ENCODE results near the gene EPB41L3.
"Not testable (repeated sequence)": the region's sequence is repeated elsewhere in the genome, so short reads cannot be mapped to it uniquely, and the experiment has no call there.

EPB41L3 gene

DNA sequence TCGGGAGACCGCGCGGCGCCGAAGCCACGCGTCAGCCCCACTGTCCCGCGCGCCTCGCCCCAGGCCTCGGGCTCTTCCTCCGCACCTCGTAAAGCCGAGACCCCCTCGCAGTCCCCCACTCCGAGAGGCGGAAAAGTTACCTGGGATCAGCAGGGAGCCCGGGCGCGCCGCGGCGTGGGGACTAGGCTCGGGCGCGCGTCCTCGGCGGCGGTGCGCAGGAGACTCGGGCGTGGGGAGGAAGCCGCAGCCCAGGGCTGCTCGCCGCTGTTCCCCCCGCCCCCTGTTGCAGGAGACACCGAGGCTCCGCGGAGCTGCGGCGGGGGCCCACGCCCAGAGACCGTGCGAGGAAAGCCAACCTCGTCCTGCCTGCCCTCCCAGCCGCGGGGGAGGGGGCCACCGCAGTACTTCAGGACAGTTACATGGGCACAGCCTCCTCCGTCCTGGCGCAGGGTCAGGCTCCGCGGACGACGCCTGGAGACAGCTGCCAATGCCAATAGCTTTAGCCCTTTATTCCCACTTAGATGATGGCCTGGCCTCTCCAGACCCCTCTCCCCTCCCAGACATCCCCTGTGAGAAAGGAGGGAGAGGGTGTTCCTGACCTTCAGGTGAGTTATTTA lies at the start of gene EPB41L3:
EPB41L3 (minus strand) TSS at position 225 of the 617 bp plus-strand sequence. CDS start 54,814 bp downstream, outside the sequence.
- DNase-seq (ENCODE audit: low spot score) = no peak

DNA sequence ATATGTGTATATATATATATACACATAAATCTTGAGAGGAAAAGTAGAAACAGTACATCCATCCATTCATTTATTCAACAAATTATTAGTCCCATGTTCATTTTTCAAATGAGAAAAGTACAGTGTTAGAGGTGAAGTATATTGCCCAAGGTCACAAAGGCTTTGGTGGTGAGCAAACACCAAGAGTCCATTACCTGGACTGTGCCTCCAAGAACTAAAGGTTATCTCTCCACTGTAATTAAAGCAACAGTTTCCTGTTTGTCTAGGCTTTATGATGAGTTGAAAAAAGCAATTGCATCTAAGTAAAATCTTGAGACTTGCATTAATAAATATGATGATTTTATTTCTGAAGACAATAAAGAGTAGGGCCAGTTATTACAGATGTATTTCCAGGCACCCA lies 44.7 kb upstream of the EPB41L3 start:
- DNase-seq (ENCODE audit: low spot score) = no peak

DNA sequence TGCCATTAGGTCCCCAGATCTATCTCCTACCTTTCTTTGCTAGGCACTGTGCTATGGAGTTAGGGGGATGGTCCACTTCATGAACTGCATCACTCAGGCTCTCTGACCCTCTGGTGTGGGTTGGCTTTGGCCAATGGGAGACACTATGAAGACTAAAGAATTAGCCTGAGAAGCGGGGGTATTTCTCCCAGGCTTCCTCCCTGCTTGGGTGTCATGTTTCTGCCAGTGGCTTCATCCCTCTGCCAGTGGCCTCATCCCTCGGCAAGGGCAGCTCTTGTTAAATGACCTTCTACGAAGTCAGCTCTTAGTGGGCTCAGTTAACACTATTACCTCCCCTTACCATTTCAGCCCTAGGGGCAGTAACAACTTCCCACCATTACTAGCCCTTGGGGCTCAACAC lies 41.9 kb upstream of the EPB41L3 start:
- no peak for DNase-seq (ENCODE audit: low spot score)

DNA sequence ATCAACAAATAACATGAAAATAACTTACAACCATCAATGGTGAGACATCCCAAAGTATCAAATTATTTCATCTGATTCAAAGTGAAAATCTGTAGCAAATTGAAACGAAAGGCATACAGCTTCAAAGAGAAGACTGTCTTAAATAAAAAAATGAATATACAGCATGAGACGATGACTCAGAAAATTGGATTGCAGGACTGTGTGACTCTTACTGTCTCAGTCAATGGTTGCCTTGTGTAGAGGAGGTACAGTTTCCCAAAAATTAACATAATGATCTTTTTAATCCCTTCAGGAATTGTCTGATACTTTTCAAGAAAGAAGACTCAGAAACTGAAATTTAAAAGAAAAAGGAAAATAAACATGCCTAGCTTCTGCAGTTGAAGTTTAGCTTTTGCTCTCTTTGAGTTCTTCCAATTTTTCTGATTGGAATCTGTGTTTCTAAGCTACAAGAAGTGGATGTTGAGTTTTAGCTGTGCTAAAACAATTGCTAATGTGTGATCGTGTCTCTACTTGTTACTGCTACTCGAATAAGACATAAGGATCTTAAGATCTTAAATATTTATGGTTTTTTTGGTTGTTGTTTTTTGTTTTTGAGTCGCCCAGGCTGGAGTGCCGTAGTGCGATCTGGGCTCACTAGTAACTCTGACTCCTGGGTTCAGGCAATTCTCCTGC lies 41.1 kb upstream of the EPB41L3 start:
- no peak for DNase-seq (ENCODE audit: low spot score)

DNA sequence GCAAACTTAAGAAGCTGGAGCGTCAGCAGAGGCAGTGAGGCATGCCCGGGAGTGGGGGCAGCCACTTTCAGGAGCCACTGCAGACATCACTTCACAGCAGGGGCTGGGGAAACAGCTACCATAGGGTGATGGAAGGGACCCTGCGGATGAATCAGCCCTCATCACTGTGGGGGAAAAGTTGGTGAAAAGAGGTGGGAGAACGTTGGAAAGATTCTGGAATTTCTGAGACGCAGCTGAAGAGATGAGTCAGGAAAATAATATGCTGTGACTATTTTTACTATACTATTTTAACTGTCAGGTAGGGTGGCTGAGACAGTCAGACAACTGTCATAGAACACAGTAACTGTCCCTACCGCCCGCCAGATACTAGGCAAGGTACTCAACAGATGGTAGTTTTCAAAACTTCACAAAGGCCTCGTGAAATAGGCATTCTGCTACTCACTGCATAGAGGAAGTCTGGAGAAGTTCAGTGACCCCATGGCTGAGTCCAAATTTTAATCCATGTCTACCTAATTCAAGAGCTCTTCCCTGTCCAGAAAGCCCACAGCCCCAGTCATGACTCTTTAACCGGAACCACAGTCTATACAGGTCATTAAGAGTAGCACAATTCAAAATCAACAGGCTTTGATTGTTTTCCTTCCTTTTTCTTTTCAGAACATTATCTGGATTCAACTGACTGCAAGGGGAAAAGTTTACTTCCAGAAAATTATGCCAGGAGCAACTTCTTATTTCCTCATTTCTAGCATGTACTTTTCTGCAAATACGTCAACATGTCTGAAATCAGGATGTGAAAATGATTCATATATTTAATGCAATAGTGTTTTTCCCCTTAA lies 39.3 kb upstream of the EPB41L3 start:
- DNase-seq (ENCODE audit: low spot score) = no peak

DNA sequence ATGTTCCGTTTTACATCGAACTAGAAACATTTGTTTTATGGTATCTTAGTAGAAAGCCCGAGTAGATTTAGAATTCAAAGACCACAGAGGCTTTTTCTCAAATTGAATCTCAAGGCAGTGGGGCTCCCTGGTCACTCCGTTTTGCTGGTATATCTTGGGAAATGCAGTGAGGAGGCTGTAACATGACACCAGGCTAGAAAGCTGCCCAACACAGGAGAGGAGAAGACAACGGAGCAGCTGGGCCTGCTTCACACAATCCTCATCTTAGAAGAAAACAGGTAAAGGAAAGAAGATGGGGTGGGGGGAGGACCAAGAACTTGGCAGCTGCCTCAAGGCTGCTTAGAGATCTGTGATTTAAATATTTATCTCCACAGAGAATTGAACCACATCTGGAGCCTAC lies 38.3 kb upstream of the EPB41L3 start:
- no peak for DNase-seq (ENCODE audit: low spot score)

DNA sequence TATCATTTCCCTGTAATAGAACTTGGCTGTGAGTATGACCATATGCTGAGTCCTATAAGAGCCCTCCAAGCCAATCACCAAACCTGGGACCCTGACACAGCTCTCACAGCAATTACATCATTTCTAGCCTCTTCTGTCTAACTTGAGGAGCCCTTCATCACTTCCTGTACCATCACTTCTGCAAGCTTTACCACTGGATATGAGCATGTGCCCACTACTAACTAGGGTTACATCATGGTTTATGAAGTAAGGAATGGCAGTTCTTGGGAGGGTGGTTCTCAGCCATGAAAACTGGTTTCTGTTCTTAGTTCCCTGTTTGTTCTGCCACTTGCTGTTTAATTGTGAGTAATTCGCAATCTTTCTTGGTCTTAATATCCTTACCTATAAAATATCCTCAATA lies 31.0 kb upstream of the EPB41L3 start:
- DNase-seq (ENCODE audit: low spot score) = no peak

DNA sequence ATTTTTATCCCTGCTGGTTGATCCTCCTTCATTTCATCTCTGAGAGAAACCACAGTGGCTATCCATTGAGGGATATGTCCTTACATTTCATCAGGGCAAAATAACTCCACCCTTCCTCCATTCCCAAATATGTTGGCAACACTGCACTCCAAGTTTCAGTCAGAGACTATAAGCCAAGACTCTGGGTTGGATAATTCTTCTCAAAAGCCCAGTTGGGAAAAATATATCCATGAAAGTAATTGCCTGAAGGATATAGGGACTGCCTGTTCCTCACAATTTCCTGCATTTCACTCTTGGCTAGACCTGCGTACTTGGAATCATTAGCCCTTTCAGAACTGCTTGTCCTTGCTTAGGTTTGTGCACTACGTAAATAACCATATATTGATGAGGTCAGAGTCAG lies 27.9 kb upstream of the EPB41L3 start:
- DNase-seq (ENCODE audit: low spot score) = no peak

DNA sequence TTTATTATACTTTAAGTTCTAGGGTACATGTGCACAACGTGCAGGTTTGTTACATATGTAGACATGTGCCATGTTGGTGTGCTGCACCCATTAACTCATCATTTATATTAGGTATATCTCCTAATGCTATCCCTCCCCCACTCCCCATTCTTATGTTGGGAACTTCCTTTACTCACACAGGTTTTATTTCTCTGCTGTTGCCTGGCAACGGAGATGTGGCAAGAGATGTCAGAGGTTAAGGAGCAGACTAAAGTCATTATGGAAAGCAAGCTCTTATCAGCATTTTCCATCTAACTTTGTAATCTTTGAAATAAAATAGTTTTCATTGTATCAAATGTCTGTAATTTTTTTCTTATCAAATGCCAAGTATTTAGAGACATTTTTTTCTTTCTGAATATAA lies 26.8 kb upstream of the EPB41L3 start:
- DNase-seq (ENCODE audit: low spot score) = not testable (repeated sequence)

DNA sequence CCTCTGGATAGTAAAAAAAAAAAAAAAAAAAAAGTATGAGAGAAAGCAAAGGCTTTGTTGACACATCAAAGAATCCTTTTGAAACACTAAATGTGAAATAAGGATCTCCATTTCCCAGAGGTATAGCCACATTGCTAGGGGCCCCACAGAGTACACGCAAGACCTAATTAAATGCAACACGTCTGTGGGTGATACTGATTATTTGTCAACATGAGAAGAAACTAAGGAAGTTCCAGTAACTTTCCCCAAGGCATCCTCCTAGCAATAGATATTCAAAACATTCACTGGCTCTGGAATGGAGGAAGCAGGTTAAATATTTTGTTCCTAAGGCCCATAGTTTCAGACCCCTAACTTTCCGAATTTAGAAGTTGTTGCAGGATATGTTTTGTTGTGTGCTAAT lies 24.6 kb upstream of the EPB41L3 start:
- no peak for DNase-seq (ENCODE audit: low spot score)

DNA sequence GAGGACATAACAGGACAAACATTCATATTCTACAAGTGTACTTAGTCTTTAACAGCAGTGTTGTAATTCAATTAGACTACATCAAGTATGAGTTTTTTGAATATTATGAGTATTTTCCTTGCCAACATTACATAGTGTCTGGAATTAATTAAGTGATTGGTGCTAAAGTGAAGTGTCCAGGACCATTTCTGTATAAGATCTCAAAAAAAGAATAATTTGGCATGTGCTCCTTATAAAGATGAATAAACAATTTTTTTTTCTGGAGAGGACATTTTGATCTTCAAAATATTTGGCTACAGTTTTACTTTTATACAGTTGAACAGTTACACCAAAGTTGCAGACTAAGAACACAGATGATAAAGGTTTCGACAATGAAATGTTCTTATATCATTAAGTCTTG lies 15.1 kb upstream of the EPB41L3 start:
- DNase-seq (ENCODE audit: low spot score) = no peak

DNA sequence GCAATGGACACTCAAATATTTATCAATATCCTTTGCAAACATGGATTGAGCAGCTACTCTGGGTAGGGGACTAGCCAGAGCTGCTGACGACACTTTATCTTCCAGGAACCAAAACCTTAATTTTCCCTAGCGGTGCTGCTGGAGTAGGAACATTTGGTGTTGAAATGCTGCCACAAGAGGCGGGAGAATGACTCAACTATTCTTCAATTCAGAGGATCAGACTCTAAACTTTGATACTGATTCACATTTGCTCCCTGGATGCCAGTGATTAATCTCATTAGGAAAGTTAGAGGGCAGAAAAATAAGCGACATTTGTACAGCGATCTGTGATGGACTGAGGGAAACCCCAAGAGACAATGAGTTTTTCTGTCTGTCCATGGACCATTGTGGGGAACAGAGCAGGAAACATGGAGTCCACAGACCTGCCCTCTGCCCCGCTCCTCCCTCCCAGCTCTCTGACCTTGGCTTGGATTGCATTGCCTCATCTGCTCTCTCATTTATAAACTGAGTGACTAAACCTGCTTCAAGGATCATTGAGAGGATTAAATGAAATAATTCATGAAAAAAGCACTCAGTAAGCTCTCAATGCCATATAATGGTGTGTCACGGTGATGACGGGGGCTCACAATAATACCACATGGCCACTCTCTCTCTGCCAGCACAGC lies 12.6 kb upstream of the EPB41L3 start:
- no peak for DNase-seq (ENCODE audit: low spot score)

DNA sequence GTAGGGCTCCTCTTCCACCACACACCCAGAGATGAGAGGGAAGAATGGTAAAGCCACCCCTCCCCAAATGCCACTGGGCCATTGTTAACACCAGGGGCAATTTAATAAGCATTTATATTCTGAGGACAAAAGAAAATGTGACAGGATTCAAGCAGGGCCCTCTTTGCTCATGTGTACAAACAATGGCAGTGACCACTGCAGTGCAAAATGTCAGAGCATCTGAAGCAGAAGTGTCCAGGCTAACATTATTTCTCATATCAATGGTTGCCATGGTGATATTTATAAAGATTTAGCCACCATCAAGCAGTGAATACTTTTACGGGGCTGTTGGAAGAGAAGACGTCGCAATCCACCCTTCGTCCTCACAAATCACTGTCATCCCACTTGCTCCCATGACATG lies 10.8 kb upstream of the EPB41L3 start:
- DNase-seq (ENCODE audit: low spot score) = no peak

DNA sequence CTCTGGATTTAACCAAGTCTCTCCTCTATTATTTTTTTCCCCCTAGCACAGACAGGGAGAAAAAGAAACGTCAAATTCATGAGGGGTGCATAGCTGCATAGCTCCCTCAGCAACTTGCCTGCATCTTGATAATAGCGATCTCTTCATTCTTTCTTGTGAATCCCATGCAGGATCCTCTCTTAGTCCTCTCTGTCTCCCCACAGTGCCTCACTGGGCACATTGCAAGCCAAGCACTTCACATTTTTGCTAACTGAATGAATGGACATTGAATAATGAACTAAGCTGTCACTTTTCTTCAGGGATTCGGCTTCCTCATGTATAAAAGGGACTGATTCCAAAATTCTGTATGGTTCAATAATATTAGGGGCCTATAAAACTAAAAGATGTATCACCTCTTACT lies 2.9 kb upstream of the EPB41L3 start:
- no peak for DNase-seq (ENCODE audit: low spot score)

DNA sequence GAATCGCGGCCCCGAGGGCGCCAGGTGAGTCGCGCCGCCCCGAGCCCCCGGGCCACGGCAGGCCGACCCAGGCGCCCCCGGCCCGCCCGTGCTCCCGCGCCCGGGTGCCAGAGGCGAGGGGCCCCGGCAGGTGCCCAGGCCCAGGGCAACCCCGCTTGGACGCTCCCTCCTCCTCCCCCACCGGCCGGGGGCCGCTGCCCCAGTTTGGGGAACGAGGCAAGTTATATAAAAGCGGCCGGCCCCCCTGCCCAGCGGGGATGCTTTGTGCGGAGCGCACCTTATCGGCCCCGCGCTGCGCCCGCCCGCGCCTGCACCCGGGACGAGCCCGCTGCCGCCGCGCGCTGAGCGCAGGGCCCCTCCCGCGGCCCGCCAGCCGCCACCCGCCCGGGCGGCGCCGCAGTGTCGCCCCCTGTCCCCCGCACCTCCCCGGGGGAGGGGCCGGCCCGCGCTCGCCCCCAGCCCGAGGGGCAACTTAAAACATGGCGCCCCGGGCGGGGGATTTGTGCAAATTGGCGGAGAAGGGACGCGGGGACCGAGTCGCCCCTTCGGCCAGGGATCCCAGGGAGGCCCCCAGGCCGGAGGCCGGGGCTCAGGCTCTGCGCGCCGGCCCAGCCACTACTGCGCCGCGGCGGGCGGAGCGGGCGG lies 639 bp downstream of the EPB41L3 start:
- DNase-seq (ENCODE audit: low spot score) = no peak

DNA sequence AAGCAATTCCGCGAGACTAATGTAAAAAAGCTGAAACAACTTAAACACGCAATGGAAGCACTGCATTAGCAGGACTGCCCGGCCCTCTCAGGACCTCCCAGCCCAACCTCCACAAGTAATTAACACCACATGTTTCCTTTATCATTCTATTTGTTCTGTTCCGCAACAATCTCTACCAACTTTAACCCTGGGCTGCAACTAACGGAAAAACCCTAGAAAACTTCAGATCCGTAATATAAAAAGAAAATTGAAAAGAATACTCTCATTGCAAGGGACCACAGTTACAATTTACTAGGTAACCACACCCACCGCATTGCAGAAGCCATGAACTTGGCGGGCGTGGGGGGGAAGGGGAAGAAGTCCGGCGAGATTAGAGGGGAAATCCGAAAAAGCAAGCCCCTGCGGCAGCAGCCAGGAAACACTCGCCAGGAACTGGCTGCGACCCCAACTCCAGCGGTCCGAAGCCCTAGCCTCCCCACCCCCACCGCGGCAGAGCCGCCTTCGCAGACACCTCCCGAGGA lies 1.2 kb downstream of the EPB41L3 start:
- DNase-seq (ENCODE audit: low spot score) = no peak

DNA sequence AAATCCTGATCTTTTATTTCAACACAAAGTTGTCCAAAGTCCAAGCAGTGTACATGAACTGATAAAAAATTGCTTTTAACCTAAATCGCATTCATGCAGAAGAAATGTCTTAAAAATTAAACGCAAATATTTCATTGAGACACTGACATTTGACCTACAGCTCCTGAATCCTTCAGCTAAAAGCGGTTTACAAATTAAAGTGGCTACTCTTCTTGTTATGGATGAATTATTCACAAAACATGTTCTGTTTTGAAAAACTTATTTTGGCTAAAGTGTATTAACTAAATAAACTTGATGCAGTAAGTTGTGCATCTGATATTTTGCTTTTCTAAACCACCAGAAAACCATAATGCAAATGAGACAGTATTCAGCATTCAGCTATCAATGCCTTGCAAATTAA lies 2.2 kb downstream of the EPB41L3 start:
- DNase-seq (ENCODE audit: low spot score) = no peak

DNA sequence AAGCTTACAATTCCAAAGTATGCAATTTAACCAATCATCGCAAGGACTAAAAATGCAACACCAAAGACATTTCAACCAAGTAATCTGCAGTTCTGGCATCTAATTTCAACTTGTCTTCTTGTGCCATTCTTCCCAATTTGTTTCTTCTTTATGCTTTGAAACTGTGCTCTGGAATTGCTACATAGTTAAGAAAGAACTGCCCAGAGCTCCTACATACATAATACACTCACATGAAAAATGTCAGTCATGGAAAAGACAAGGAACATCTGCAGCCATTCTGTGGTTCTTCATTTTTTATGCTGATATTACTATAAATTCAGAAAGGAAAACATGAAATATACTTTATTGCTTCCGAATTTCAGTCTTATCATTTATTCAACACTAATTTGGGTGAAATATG lies 4.4 kb downstream of the EPB41L3 start:
- DNase-seq (ENCODE audit: low spot score) = no peak

DNA sequence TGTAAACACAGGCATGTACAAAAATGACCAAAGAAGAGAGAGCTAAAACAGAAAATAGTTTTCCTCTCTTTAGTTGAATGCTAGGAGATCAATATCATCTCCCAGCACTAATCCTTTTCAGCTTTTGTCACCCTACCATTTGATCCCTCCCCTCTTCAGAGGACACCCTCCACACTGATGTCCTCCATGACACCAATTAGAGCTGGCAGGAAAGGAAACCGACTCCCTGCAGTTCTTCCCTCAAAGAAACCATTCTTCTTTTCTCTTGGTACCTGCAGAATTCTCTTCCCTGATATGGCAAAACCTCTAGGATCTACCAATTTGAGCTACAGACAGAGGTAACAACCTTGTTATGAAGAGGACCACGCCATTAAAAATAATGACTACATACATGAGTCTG lies 5.3 kb downstream of the EPB41L3 start:
- DNase-seq (ENCODE audit: low spot score) = no peak

DNA sequence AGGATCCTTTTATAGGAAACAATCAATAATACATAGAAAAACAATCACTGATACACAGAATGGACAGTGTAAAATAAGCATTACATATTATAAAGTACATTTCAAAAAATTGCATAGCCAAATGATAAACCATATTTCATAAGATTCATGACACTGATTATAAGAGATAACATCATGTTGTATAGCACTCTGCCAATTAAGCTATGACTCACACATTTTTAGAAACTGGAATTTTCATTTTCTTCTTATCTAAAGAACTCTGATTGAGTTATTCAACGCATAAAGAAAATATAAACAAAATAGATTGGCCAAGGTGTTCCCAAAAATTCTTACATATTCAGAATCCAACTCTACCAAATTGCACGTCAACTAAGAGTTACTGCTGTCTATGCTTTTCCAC lies 5.9 kb downstream of the EPB41L3 start:
- DNase-seq (ENCODE audit: low spot score) = no peak

DNA sequence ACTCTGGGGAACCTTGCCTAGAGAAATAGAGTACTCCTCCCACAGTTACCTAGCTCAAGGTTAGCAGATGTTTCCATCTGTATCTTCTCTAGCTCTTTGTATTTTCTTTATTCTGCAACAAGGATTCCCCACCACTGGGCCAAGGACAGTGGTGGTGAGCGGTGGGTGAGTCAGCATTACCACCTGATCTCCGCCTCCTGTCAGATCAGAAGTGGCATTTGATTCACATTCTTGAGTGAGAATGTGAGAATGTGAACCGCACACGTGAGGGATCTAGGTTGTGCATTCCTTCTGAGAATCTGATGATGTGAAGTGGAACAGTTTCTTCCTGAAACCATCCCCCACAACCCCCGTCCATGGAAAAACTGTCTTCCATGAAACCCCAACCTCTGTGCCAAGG lies 9.0 kb downstream of the EPB41L3 start:
- peak; percentile 16 for DNase-seq (ENCODE audit: low spot score)

DNA sequence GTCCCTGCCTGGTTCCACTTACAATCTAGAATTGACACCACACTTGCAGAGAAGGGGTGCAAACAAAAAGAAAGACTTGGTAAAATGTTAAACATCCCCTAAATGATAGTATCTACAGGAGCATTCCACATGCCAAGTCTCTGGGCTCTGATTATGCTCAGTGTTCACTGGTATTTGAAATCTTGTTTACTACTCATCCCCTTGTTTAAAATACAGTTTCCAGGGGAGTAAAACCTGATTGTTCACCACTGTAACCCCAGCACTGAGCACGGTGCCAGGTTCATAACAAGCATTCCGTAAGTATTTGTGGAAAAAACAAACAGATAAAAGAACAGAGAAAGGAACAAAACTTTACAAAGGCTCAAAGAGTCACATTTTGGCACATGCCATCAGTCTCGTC lies 11.7 kb downstream of the EPB41L3 start:
- DNase-seq (ENCODE audit: low spot score) = no peak

All from activated CD4-positive, alpha-beta T cell treated with anti-CD3 and anti-CD28 coated beads, Interleukin-2, Interleukin-4, amounts not matched to agents 100 ng/mL and 50 ng/mL, durations not matched to agents 16 hours and 8 hours (primary cell).